Thyroid gland (tissue), 4 donors: ENCODE data around the gene SLC25A21.

Experiments used
- CTCF ChIP-seq, 6 experiments: fragments of 200-600 bp in 3 of 6; fragments of 450-650 bp in 3 of 6; sonication (generic) in 3 of 6; IDR thresholded peaks; one replicate each; pipeline ENCODE4 v1.5.1; 2016 to 2019; ENCODE audit warnings: antibody characterized with exemption in 6 of 6, mild to moderate bottlenecking in 2 of 6, inconsistent platforms in 1 of 6, moderate library complexity in 1 of 6
- POLR2A ChIP-seq, 2 donors: fragments of 450-650 bp; IDR thresholded peaks; one replicate each; pipeline ENCODE4 v1.6.1; 2017; ENCODE audit warnings: antibody characterized with exemption in 2 of 2, mild to moderate bottlenecking in 2 of 2, moderate library complexity in 1 of 2

- TF ChIP-seq POLR2A (IDR thresholded peaks at IDR 0.05) (no peak), CTCF (IDR thresholded peaks at IDR 0.05) (no peak)
Measured at GRCh38 chr14:37034410-37035285, 137.8 kb downstream of the SLC25A21 start.
